Gastrocnemius medialis (tissue), 4 donors: ENCODE results near the gene DEDD2. TPM values are rescaled to one million over a fixed set of nuclear protein-coding genes. Genes with fewer than 3 reads are reported as not detected.

Source experiments
- ATAC-seq, 2 donors: fragments of 150-250 bp; one replicate each; pipeline ENCODE4 v1.9.1; 2016
- DNase-seq, 2 donors: peaks; one replicate each; pipeline ENCODE4 v3.0.0-alpha.2; 2019
- H3K27ac ChIP-seq, 4 donors: fragments of 200-600 bp; sonication (generic); 1 replicate in 1 of 4; 2 replicates in 3 of 4; pipeline ENCODE4 v1.5.1; 2016 to 2018; ENCODE audit warnings: mild to moderate bottlenecking in 2 of 4, moderate library complexity in 1 of 4
- H3K27me3 ChIP-seq, 3 donors: fragments of 200-600 bp; sonication (generic) in 2 of 3; 1 replicate in 1 of 3; 2 replicates in 2 of 3; pipeline versions ENCODE4 v1.5.1 to v1.6.0; 2016 to 2019; ENCODE audit warnings: mild to moderate bottlenecking in 1 of 3, moderate library complexity in 1 of 3
- H3K36me3 ChIP-seq, 2 donors: fragments of 200-600 bp; sonication (generic) in 1 of 2; one replicate each; pipeline ENCODE4 v1.5.1; 2017 to 2018
- H3K4me1 ChIP-seq, 2 donors: fragments of 200-600 bp; sonication (generic) in 1 of 2; one replicate each; pipeline ENCODE4 v1.5.1; 2016 to 2017; ENCODE audit warnings: mild to moderate bottlenecking in 2 of 2
- H3K4me3 ChIP-seq, 4 donors: fragments of 200-600 bp; sonication (generic) in 3 of 4; 1 replicate in 1 of 4; 2 replicates in 3 of 4; pipeline ENCODE4 v1.5.1; 2016 to 2019; ENCODE audit warnings: mild to moderate bottlenecking in 2 of 4
- H3K9me3 ChIP-seq, 3 donors: fragments of 200-600 bp; sonication (generic) in 2 of 3; 1 replicate in 1 of 3; 2 replicates in 2 of 3; pipeline ENCODE4 v1.5.1; 2016 to 2019
- CTCF ChIP-seq, 5 experiments: fragments of 450-650 bp in 3 of 5; fragments of 200-600 bp in 2 of 5; sonication (generic) in 2 of 5; IDR thresholded peaks in 4 of 5; conservative IDR thresholded peaks in 1 of 5; 1 replicate in 4 of 5; 2 replicates in 1 of 5; pipeline ENCODE4 v1.5.1; 2016 to 2019; ENCODE audit warnings: antibody characterized with exemption in 5 of 5, mild to moderate bottlenecking in 3 of 5, moderate library complexity in 3 of 5
- POLR2A ChIP-seq, 2 donors: fragments of 450-650 bp; IDR thresholded peaks; one replicate each; pipeline ENCODE4 v1.6.1; 2017; ENCODE audit warnings: antibody characterized with exemption in 2 of 2, mild to moderate bottlenecking in 2 of 2, moderate library complexity in 2 of 2
- in situ Hi-C, 4 donors: fragments of 200-750 bp; cut with MboI; loops; one replicate each; pipeline versions ENCODE4 v1.15.0 to v1.8.0; 2017; ENCODE audit warnings: low sequenced_read_pairs in 4 of 4
- intact Hi-C: fragments of 100-400 bp; cut with DNase I; formaldehyde crosslinking; loops from one replicate; pipeline ENCODE4 v1.15.1; 2023; ENCODE audit warnings: low total_unique reads
- total RNA-seq, 4 donors: library from RNA; depleted of rRNA; stranded (reverse); fragments of >200 nt; gene quantifications; one replicate each; pipeline versions ENCODE4 v1.1.0 to v1.2.3, GENCODE V29; 2016

DEDD2 gene
- total RNA-seq, 4 donors from 2014 or later: 22.5 to 33.6 (median 29.2) TPM

- no peak for DNase-seq
- no peak overlapping the region for H3K27ac ChIP-seq
- peaks cover 63 to 80% (median 71%) of the 10 kb centered on the region in 3 donors for H3K27me3 ChIP-seq
Observed at GRCh38 chr19:42176649-42176989, 40.9 kb downstream of the DEDD2 start.

GRCh38 chr19:42175952-42176648, 41.4 kb downstream of the DEDD2 start:
- intact Hi-C loops: no loop called here
- Histone ChIP-seq H3K27me3 (peaks cover 61 to 75% (median 70%) of the 10 kb centered on the region in 3 donors), H3K9me3 (no peaks in the 10 kb centered on the region), H3K4me3 (peak overlapping the region; percentile 45 to 59 (median 48)), H3K27ac (no peak overlapping the region), H3K36me3 (no peaks in the 10 kb centered on the region), H3K4me1 (peaks cover 7 to 9% of the 10 kb centered on the region in 2 donors)
- TF ChIP-seq POLR2A (IDR thresholded peaks at IDR 0.05): no peak
- no peak for TF ChIP-seq CTCF (IDR thresholded peaks at IDR 0.05 in 4 of 5, conservative IDR thresholded peaks at IDR 0.05 in 1 of 5)
- DNase-seq: no peak
- in situ Hi-C loops: no loop called here
- no peak for ATAC-seq

More at GRCh38 chr19:42176649-42176989, 40.9 kb downstream of the DEDD2 start:
- Histone ChIP-seq H3K36me3 (no peaks in the 10 kb centered on the region), H3K4me3 (peak overlapping the region; percentile 45 to 59 (median 48)), H3K4me1 (peaks cover 7 to 9% of the 10 kb centered on the region in 2 donors), H3K9me3 (no peaks in the 10 kb centered on the region)
- TF ChIP-seq CTCF (IDR thresholded peaks at IDR 0.05 in 4 of 5, conservative IDR thresholded peaks at IDR 0.05 in 1 of 5): no peak
- TF ChIP-seq POLR2A (IDR thresholded peaks at IDR 0.05): no peak
- peak; percentile 42 to 56 for ATAC-seq
- intact Hi-C loops (no loop called here), in situ Hi-C loops (no loop called here)

- Histone ChIP-seq H3K27me3 (peaks cover 51 to 66% (median 60%) of the 10 kb centered on the region in 3 donors), H3K27ac (no peak overlapping the region), H3K4me3 (no peak overlapping the region), H3K4me1 (peaks cover 7 to 9% of the 10 kb centered on the region in 2 donors), H3K36me3 (no peaks in the 10 kb centered on the region), H3K9me3 (no peaks in the 10 kb centered on the region)
- in situ Hi-C loops (no loop called here), intact Hi-C loops (no loop called here)
- ATAC-seq (no peak), DNase-seq (no peak)
- TF ChIP-seq POLR2A (IDR thresholded peaks at IDR 0.05) (no peak), CTCF (IDR thresholded peaks at IDR 0.05 in 4 of 5, conservative IDR thresholded peaks at IDR 0.05 in 1 of 5) (no peak)
Observed at GRCh38 chr19:42174958-42175734, 42.3 kb downstream of the DEDD2 start.

GRCh38 chr19:42174188-42174587, 43.3 kb downstream of the DEDD2 start:
- intact Hi-C loops (no loop called here), in situ Hi-C loops (no loop called here)
- H3K9me3 ChIP-seq: no peaks in the 10 kb centered on the region
- H3K27ac ChIP-seq: no peak overlapping the region
- H3K4me1 ChIP-seq: peaks cover 7 to 9% of the 10 kb centered on the region in 2 donors
- H3K36me3 ChIP-seq: no peaks in the 10 kb centered on the region
- TF ChIP-seq POLR2A (IDR thresholded peaks at IDR 0.05): no peak
- no peak for TF ChIP-seq CTCF (IDR thresholded peaks at IDR 0.05 in 4 of 5, conservative IDR thresholded peaks at IDR 0.05 in 1 of 5)
- peaks cover 41 to 56% (median 51%) of the 10 kb centered on the region in 3 donors for H3K27me3 ChIP-seq
- DNase-seq (no peak), ATAC-seq (no peak)
- no peak overlapping the region for H3K4me3 ChIP-seq
